Epithelial cell of esophagus (primary cell): Measurements from ENCODE around the gene NDST3.

ENCODE experiments used
- DNase-seq: peaks from one replicate; pipeline ENCODE4 v3.0.0; 2010; ENCODE audit warnings: low read depth
- H3K4me3 ChIP-seq: 2 replicates; pipeline ENCODE4 v1.5.1; 2011; ENCODE audit warnings: mild to moderate bottlenecking, low read length, control low read depth
- CTCF ChIP-seq: IDR thresholded peaks from 2 replicates; pipeline ENCODE4 v1.5.1; 2011; ENCODE audit warnings: low read depth, mild to moderate bottlenecking, low read length, control low read depth, inconsistent platforms; ENCODE audit not compliant: insufficient read depth; ENCODE audit errors: missing control alignments

The NDST3 gene

GRCh38 chr4:118077767-118078105 is 43.5 kb downstream of the NDST3 start:
- H3K4me3 ChIP-seq, result no peak overlapping the region
- no peak for DNase-seq
- TF ChIP-seq CTCF, result no peak

GRCh38 chr4:118081434-118081833 is 47.1 kb downstream of the NDST3 start:
- no peak for TF ChIP-seq CTCF
- no peak overlapping the region for H3K4me3 ChIP-seq
- no peak for DNase-seq

GRCh38 chr4:118082182-118082581 is 47.9 kb downstream of the NDST3 start:
- no peak for DNase-seq
- no peak for TF ChIP-seq CTCF
- no peak overlapping the region for H3K4me3 ChIP-seq

- no peak overlapping the region for H3K4me3 ChIP-seq
- DNase-seq, result no peak
- TF ChIP-seq CTCF, result no peak
Measured at GRCh38 chr4:118085700-118086099, 51.4 kb downstream of the NDST3 start.

- TF ChIP-seq CTCF, result no peak
- no peak overlapping the region for H3K4me3 ChIP-seq
- DNase-seq, result peak; percentile 74
Measured at GRCh38 chr4:118086344-118086743, 52.1 kb downstream of the NDST3 start.

- no peak for DNase-seq
- no peak for TF ChIP-seq CTCF
- no peak overlapping the region for H3K4me3 ChIP-seq
Measured at GRCh38 chr4:118087366-118087765, 53.1 kb downstream of the NDST3 start.

GRCh38 chr4:118099106-118099505 is 64.8 kb downstream of the NDST3 start:
- no peak for TF ChIP-seq CTCF
- no peak for DNase-seq
- no peak overlapping the region for H3K4me3 ChIP-seq
